Chondrocyte (in vitro differentiated cells): Measurements from ENCODE around the gene IRX3. TPM values are rescaled to one million over a fixed set of nuclear protein-coding genes. Genes with fewer than 3 reads are reported as not detected.
A peak's percentile ranks its signal among the peaks of the same experiment; 100 is the strongest.

ENCODE experiments used
- DNase-seq: peaks from one replicate; pipeline ENCODE4 v3.0.0; 2021; ENCODE audit warnings: mixed read lengths, low spot score
- H3K27ac Mint-ChIP-seq: one replicate; pipeline ENCODE4 v1.8.0; 2021; ENCODE audit warnings: mild to moderate bottlenecking, moderate library complexity, mixed read lengths; ENCODE audit not compliant: unreplicated experiment
- H3K27me3 Mint-ChIP-seq: 2 replicates; pipeline ENCODE4 v1.8.0; 2021; ENCODE audit warnings: low read depth, mixed read lengths
- H3K36me3 Mint-ChIP-seq: 2 replicates; pipeline ENCODE4 v1.8.0; 2021; ENCODE audit warnings: low read depth, mixed read lengths
- H3K4me1 Mint-ChIP-seq: 2 replicates; pipeline ENCODE4 v1.8.0; 2021; ENCODE audit warnings: low read depth, mild to moderate bottlenecking, mixed read lengths
- H3K4me3 Mint-ChIP-seq: one replicate; pipeline ENCODE4 v1.8.0; 2021; ENCODE audit warnings: mild to moderate bottlenecking, moderate library complexity, mixed read lengths; ENCODE audit not compliant: unreplicated experiment
- H3K9me3 Mint-ChIP-seq: 2 replicates; pipeline ENCODE4 v1.8.0; 2021; ENCODE audit warnings: low read depth, mixed read lengths
- CTCF ChIP-seq: fragments of 200-600 bp; sonication (generic); IDR thresholded peaks from 2 replicates; pipeline ENCODE4 v1.5.0; 2021; ENCODE audit warnings: antibody characterized with exemption, mild to moderate bottlenecking, moderate library complexity
- long read RNA-seq: library from polyadenylated mRNA; stranded (forward); transcript quantifications from one replicate; pipeline ENCODE4 v2.0.0, GENCODE V29; 2021
- total RNA-seq: library from RNA; stranded (reverse); gene quantifications from 3 replicates; pipeline ENCODE4 v1.2.1, GENCODE V29; 2021

Gene IRX3
- total RNA-seq, result 0.47 to 0.85 TPM (median 0.56 TPM) in 3 replicates
- long read RNA-seq, partial matches to known transcripts, result 0 of 2 reads
- long read RNA-seq, other reads (novel, unspliced or antisense), result 0 of 2 reads

GRCh38 chr16:54286366-54287130, at the start of gene IRX3:
IRX3 (minus strand) TSS chr16:54286787; CDS start chr16:54286050, 737 bp downstream.
- Mint-ChIP-seq H3K4me1 (peaks cover 48% of the 10 kb centered on the region), H3K27me3 (peaks cover 60% of the 10 kb centered on the region), H3K9me3 (no peaks in the 10 kb centered on the region), H3K36me3 (peaks cover 1% of the 10 kb centered on the region), H3K27ac (peak within 1 kb of the TSS; percentile 61), H3K4me3 (peak within 1 kb of the TSS; percentile 83)
- no peak for DNase-seq
- TF ChIP-seq CTCF, result no peak

- Mint-ChIP-seq H3K4me1 (peaks cover 4% of the 10 kb centered on the region), H3K4me3 (no peak overlapping the region), H3K9me3 (peaks cover 3% of the 10 kb centered on the region), H3K27ac (no peak overlapping the region), H3K36me3 (no peaks in the 10 kb centered on the region), H3K27me3 (peaks cover 21% of the 10 kb centered on the region)
- no peak for DNase-seq
- no peak for TF ChIP-seq CTCF
Observed at GRCh38 chr16:54335230-54335629, 48.6 kb upstream of the IRX3 start.

- no peak for DNase-seq
Observed at GRCh38 chr16:54334208-54334607, 47.6 kb upstream of the IRX3 start.

DNA sequence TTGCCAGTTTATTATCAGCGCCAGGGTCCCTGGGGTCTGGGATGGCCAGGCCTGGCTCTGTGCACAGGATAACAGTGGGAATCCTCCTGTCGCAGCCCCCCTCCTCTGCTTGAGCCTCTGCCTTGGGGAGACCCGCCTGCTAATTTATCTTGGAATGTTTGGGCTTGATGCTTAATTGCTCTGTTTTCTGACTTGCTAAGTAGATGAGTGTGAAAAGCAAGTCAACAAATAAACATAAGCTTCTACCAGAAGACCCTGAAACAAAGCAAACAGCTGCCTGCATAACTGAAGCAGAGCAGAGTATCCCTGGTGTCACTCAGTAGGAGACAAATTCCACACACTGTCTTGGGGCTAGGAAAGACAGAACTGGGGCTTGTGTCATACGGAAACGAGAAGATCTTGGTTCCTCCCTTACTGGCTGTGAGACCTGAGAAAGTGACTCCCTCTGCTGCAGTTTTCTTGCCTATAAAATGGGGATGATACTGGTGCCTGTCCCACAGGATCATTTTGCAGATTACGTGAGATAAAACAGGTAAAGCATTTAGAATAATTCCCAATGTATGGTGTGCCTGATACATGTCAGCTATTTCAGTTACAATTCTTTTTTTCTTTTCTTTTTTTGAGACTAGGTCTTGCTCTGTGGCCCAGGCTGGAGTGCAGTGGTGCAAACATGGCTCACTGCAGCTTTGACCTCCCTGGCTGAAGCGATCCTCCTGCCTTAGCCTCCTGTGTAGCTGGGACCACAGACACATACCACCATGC, 44.8 kb upstream of the IRX3 start:
- no peaks in the 10 kb centered on the region for H3K9me3 Mint-ChIP-seq
- no peak overlapping the region for H3K4me3 Mint-ChIP-seq
- H3K27ac Mint-ChIP-seq, result no peak overlapping the region

More at GRCh38 chr16:54334208-54334607, 47.6 kb upstream of the IRX3 start:
- H3K4me3 Mint-ChIP-seq, result no peak overlapping the region
- H3K9me3 Mint-ChIP-seq, result peaks cover under 1% of the 10 kb centered on the region
- peaks cover 4% of the 10 kb centered on the region for H3K4me1 Mint-ChIP-seq
- peaks cover 24% of the 10 kb centered on the region for H3K27me3 Mint-ChIP-seq
- H3K36me3 Mint-ChIP-seq, result no peaks in the 10 kb centered on the region
- H3K27ac Mint-ChIP-seq, result no peak overlapping the region
- TF ChIP-seq CTCF, result no peak

More for the DNA sequence above, 44.8 kb upstream of the IRX3 start:
- Mint-ChIP-seq H3K36me3 (no peaks in the 10 kb centered on the region), H3K4me1 (peaks cover 4% of the 10 kb centered on the region), H3K27me3 (peaks cover 30% of the 10 kb centered on the region)
- no peak for TF ChIP-seq CTCF
- DNase-seq, result no peak
